GM18873 (cell line): ENCODE measurements around the gene HEATR1.

Source experiments
- ATAC-seq: cut with Tn5 transposase; IDR thresholded peaks from one replicate; pipeline ENCODE4 v1.9.1; 2021; ENCODE audit warnings: mild to moderate bottlenecking, moderate library complexity, moderate number of reproducible peaks; ENCODE audit not compliant: unreplicated experiment, low FRiP score

Gene HEATR1

DNA sequence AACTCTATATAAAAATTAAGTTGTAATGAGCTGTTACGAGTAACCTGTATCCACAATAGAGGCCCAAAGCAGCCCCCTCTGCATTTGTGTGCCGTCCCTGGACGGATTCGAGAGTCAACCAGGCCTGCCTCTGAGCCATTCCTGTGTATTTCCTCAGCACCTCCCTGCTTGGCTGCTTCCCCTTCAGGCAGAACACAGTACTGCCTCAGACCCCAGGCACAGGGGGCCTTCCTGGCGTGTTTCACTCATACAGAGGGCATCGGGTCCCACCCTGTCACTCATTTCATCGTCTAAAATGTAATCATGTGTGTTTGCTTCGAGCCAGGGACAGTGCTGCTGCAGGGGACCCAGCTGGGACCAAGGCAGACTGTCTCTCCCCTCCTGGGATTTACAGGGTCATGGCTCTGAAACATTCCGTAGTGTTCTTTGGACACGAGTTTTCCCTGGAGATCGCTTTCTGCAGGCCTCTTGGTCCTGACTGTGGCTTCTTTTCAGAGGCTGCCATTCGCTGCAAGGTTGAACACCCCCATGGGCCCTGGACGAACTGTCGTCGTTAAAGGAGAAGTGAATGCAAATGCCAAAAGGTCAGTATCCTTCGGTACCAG lies 61.1 kb downstream of the HEATR1 start:
- no peak for ATAC-seq

DNA sequence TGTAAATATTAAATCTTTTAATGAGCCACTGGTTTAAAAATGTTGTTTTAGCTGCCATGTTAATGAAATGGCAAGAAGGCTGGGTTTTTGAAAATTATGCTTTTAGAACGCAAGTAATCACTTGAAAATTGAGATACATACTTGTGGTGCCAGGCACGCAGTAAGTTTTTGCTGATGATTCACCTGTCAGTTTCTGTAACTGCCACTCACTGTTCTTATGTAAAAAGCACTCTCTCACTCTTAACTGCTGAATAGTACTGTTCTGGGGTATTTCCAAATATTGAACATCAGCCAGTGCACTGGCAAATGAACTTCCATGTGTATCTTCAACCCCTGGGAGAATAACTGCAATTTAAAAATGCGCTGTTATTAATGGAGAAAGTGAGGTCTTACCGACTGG lies 62.6 kb downstream of the HEATR1 start:
- ATAC-seq: no peak

DNA sequence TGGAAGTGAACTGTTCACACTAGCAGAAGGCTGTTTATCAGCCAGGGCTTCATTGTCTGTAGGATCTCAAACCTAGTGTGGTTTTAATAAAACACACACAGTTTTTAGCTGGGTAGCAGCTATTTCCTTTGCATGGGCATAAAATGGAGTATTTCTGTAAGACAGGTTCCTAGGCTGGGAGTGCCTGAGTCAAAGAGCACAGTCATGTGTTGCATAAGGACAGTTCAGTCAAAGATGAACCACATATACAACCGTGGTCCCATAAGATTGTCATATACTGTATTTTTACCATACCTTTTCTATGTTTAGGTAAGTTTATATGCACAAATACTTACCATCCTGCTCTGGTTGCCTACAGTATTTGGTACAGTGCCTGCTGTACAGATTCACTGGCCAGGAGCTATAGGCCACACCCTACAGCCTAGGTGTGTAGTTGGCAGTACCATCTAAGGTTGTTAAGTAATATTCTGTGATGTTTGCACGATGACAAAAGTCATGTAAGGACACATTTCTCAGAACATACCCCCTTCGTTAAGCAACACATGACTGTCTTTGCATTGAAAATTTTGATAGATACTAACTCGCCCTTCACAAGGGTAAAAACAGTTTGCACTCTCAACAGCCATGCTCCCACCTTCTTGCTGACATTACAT lies 63.4 kb downstream of the HEATR1 start:
- ATAC-seq: no peak

DNA sequence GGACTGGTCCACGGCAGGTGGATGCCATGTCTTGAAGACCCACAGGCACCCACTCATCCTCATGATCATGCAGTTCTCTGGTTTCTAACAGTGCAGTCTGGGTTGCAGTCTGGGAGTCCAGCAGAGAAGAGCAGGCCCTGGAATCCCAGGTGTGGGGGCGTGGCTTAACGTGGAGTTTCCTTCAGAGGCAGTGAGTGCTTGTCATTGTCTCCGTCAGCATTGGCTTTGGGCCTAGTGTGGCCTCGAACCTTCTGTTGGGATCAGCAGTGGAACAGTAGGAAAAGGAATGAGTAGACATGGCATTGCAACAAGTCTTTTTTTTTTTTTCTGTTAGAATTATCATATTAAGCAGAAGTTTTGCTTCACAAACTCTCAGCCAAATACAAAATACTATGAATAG lies 67.8 kb downstream of the HEATR1 start:
- ATAC-seq: no peak

- ATAC-seq: no peak
Observed at GRCh38 chr1:236535662-236536161, 68.6 kb downstream of the HEATR1 start.

DNA sequence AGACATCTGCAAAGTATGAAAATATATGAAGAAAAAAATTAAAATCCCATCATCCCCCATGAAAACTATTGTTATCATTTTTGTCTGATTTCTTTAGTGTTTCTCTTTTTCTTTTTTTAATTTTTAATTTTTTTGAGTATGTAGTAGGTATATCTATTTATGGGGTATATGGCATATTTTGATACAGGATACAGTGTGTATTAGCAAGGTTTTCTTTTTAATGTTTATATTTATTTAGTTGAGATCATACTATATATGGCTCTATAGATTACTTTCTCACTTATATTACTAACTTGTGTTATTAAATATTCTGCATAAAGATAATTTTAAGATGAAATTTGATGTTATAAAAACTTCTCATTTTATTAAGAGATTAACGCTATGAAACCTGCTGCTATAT lies 69.1 kb downstream of the HEATR1 start:
- ATAC-seq: no peak

DNA sequence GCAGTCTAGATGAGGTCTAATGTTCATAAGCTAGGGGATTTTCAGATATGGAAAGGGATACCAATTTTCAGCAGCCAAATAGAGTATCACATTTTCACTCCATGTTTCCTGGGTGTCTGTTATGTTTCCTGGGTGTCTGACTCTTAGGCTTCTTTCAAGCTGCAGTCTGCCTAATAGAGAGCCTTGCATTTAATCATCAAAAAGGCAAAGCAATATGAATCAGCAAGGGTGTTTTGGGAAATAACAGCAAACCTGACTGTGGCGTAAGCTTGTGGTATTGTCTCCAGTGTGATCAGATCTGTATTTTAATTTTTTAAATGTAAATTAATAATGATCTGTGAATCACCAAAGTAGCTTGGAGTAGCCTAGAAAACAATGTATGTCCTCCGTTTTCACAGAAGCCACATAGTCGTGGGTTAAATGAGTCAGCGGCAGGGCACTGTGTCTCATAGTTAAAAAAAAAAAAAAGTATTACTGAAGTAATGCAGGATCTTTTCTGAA lies 70.1 kb downstream of the HEATR1 start:
- no peak for ATAC-seq

DNA sequence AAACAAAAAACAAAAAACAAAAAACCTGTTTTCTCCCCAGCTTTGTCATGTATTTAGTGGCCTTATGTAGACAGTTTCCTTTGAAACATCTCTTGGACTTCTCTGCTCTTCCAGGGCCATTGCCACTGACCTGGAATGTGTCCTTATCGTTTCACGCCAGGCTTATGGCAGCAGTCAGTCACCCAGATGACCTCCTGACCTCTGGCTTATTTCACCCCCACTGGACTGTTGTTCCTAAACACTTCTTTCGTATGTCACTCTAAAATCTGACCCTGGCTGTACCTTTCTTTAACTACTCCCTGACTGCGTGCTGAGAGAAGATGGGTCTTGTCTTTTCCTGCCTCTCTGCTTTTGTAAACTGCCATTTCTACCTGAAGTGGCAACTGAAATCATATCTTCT lies 71.5 kb downstream of the HEATR1 start:
- ATAC-seq: no peak

- no peak for ATAC-seq
Observed at GRCh38 chr1:236530959-236531358, 73.4 kb downstream of the HEATR1 start.

GRCh38 chr1:236530286-236530685 lies 74.0 kb downstream of the HEATR1 start:
- ATAC-seq: no peak

DNA sequence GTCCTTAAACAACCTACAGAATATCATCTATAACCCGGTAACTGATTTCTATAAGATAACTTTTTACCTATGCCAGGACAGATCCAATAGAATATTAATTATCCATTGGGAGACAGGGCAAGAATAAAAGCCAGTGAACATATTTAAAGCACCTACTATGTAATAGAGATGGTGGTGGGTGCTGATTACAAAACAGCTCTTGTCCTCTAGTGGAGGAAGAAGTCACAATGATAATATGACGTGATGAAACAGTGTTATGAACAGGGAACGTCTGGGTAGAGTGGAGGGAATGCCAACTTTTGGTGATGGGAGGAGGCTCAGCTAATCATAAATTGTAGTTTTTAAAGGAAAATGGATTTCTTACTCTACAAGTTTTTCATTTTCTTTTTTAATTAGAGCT lies 78.2 kb downstream of the HEATR1 start:
- ATAC-seq: no peak

DNA sequence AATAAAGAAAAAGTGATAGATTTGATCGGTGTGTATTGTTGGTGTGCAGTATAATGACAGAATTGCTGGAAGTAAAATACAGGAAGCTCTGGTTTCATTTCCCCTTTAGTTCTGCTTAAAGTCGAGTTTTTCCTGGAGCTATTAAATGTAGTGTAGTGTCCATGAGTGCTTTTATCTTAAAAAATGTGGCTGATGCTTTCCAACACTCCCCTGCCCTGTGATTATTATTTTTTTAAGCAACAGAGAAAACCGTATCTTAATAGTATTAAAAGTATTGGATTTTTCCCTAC lies 79.5 kb downstream of the HEATR1 start:
- ATAC-seq: no peak

GRCh38 chr1:236524142-236524894 lies 80.0 kb downstream of the HEATR1 start:
- peak; percentile 95 for ATAC-seq

DNA sequence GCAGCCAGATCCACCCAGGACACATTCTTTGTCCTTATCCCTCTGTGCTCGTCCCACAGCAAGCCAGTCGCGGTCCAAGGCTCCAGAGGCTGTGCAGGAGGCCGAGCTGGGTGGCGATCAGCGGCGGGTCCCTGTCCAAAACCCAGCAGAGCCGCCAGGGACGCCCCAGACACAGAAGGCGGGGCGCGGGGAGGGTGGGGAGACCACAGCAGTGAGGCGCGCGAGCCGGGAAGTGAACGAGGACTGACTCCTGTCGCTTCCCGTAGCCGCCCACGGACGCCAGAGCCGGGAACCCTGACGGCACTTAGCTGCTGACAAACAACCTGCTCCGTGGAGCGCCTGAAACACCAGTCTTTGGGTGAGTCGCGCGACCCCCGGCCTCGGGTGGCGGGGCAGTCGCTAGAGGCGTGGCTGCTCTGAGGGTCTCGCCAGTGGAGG lies 80.6 kb downstream of the HEATR1 start, which contains the start of gene LGALS8:
Gene LGALS8 (plus strand): TSS at position 279 of the 438 bp plus-strand sequence. CDS start 2,089 bp downstream, outside the sequence.
- ATAC-seq: peak; percentile 32

DNA sequence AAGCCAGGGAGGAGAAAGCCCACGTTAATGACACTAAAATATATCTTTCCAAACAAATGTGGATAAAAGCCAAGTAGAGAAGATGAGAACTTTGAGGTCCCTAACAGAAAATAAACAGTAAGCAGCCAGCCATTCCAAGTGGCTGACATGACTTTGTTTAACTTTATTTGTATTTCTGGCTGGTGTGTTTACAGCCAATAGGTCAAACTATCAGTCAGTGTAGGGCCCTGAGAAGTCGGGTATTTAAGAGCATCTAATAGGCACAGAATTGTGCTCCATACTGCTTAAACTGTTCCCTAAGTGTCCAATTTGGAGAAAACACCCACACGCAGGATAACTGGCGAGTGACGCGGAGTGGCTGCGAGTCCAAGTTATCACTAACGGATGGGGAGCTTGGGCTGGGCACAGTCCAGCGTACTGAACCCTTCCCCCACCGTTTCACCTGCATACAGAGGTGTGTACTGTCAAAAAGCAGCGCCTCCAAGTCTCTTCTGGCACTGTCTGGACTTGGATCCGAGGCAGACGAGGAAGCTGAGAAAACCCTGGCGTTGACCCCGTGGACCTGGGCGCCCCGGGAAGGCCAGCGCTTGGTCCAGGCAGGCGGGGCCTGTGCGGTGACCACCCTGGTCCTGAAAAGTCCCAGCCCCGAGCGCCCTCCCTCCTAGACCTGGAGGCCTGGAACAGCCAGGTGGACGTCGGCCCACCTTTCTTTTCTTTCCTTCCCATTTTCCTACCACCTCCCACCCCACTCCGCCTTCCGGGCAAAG lies 81.2 kb downstream of the HEATR1 start:
- ATAC-seq: no peak

GRCh38 chr1:236520445-236521005 lies 83.8 kb downstream of the HEATR1 start:
- no peak for ATAC-seq

DNA sequence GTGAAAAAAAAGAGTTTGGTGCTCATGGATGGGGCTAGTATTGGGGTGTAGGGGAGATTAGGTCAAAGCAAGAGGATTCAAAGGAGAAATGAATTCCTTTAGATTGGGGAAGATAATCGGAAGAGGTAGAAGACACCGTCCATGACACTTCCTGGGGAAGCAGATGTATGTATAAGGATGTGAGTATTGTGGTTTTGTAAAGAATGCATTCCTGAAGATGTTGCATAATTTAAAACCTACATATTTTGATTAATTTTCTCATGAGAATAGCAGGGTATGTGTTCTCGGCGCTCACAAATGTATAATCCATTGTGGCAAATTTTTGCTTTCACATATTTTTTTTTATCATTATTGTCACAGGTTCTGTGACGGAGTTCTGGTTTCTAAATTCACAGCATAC lies 86.0 kb downstream of the HEATR1 start:
- no peak for ATAC-seq

DNA sequence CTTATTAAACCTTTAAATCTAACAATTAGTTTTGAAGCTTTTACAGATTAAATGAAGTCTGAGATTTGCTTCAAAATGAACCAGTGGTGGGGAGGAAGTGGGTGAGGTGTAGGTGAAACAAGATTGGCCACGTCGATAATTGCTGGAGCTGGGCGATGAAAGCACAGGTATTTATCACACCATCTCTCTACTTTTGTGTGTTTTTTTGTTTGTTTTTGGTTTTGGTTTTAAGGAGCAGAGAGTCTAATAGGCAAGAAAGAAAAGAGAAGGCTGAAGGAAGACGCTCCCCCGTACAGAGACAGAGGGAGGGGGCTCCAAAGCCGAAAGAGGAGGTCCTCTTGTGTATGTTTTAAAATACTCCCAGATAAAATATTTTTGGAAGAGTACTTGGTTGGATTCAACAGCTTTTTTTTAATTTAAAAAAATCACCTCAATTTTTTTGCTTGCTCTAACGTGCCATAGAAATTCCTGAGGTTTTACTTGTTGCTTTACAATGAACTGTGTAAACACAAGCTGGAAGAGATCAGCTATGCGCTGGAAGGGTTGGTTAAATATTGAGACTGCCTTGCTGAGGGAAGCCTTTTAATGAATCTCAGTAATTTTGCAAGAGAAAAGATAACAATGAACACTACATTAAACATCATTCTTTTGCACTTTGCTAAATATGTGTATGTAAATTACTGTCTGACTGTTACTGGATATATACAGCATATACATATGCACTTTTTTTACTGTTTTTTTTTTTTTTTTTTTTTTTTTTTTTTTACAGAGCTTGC lies 87.2 kb downstream of the HEATR1 start:
- ATAC-seq: no peak

- no peak for ATAC-seq
Observed at GRCh38 chr1:236515443-236515958, 88.8 kb downstream of the HEATR1 start.
